HepG2 (cell line): ENCODE results near the gene MYO18B. TPM values are rescaled to one million over a fixed set of nuclear protein-coding genes. Genes with fewer than 3 reads are reported as not detected.

Source experiments
- ATAC-seq: fragments of 200-7000 bp; cut with Tn5 transposase; 3 replicates; pipeline ENCODE4 v1.9.1; 2020; ENCODE audit warnings: mild to moderate bottlenecking, moderate library complexity
- BruUV-seq: library from RNA; stranded (reverse); fragments of 400-500 nt; replicated peaks from 2 replicates; lab custom pipeline; 2021; lab: Mats Ljungman, UMichigan
- CTCF ChIA-PET: fragments of 300-600 bp; formaldehyde crosslinking; extraction: SDS; loops from one replicate; lab custom pipeline; 2021; ENCODE audit warnings: low total read pairs, inconsistent platforms, low intra/inter-chr PET ratio; lab: Yijun Ruan, JAX
- POLR2A ChIA-PET: fragments of 350-600 bp; sonication (Branson Sonifier 250); formaldehyde crosslinking; loops from one replicate; lab custom pipeline; 2020; ENCODE audit warnings: antibody characterized with exemption, inconsistent platforms; lab: Yijun Ruan, JAX
- DNase-seq: peaks from one replicate; pipeline ENCODE4 v3.0.0-alpha.2; 2015; ENCODE audit warnings: low spot score
- FAIRE-seq: peaks from 3 replicates; lab custom pipeline; 2011; peaks lifted over from hg19 to GRCh38; lab: Jason Lieb, UNC
- H2AFZ ChIP-seq: one replicate; pipeline ENCODE4 v1.6.1; 2011; ENCODE audit warnings: low read length, inconsistent platforms
- H3K27ac ChIP-seq: fragments of 300-600 bp; 3 replicates; pipeline ENCODE4 v1.8.0; 2011; ENCODE audit warnings: mixed run types, mild to moderate bottlenecking, mixed read lengths, low read length, inconsistent platforms; ENCODE audit not compliant: insufficient read depth; ENCODE audit errors: extremely low read length
- H3K27me3 ChIP-seq, 2 experiments: fragments of 200-600 bp in 1 of 2; 2 replicates in 1 of 2; 3 replicates in 1 of 2; pipeline versions ENCODE4 v1.6.0 to v1.8.0; 2011; ENCODE audit warnings: low read length in 2 of 2, mild to moderate bottlenecking in 2 of 2, moderate library complexity in 2 of 2, inconsistent platforms in 1 of 2; ENCODE audit not compliant: insufficient read depth in 2 of 2, control insufficient read depth in 1 of 2
- H3K36me3 ChIP-seq, 2 experiments: fragments of 200-600 bp in 1 of 2; replicated peaks in 1 of 2; 2 replicates in 1 of 2; 3 replicates in 1 of 2; pipeline versions ENCODE4 v1.5.1 to v1.8.0; 2011; ENCODE audit warnings: low read length in 2 of 2, inconsistent platforms in 1 of 2; ENCODE audit not compliant: insufficient read depth in 2 of 2, control insufficient read depth in 1 of 2
- H3K4me1 ChIP-seq: 2 replicates; pipeline ENCODE4 v1.5.1; 2012; ENCODE audit warnings: low read length, inconsistent platforms; ENCODE audit not compliant: insufficient read depth
- H3K4me2 ChIP-seq: 2 replicates; pipeline ENCODE4 v1.6.0; 2011; ENCODE audit warnings: low read depth, low read length, inconsistent platforms
- H3K4me3 ChIP-seq, 3 experiments: fragments of 200-600 bp in 1 of 3; sonication (generic), shearing (Covaris generic) in 1 of 3; replicated peaks in 1 of 3; 2 replicates each; pipeline ENCODE4 v1.5.1; 2011 to 2016; ENCODE audit warnings: low read length in 3 of 3, inconsistent platforms in 2 of 3, low read depth in 2 of 3, mild to moderate bottlenecking in 2 of 3, control low read depth in 1 of 3, mixed read lengths in 1 of 3; ENCODE audit not compliant: insufficient read depth in 1 of 3
- H3K79me2 ChIP-seq: one replicate; pipeline ENCODE4 v1.6.1; 2011; ENCODE audit warnings: low read length, inconsistent platforms; ENCODE audit not compliant: insufficient read depth
- H3K9ac ChIP-seq: 2 replicates; pipeline ENCODE4 v1.6.0; 2011; ENCODE audit warnings: mild to moderate bottlenecking, low read depth, low read length, inconsistent platforms; ENCODE audit not compliant: insufficient read depth
- H3K9me3 ChIP-seq: 2 replicates; pipeline ENCODE4 v1.5.1; 2012; ENCODE audit warnings: mild to moderate bottlenecking, low read length
- H4K20me1 ChIP-seq: 2 replicates; pipeline ENCODE4 v1.6.0; 2011; ENCODE audit warnings: inconsistent platforms, mild to moderate bottlenecking, low read length, moderate library complexity; ENCODE audit not compliant: insufficient read depth
- ATF5 ChIP-seq: sonication (generic); formaldehyde crosslinking; IDR thresholded peaks from 2 replicates; pipeline ENCODE4 v1.4.0; 2020; ENCODE audit warnings: mild to moderate bottlenecking, low read depth, missing genetic modification reagents
- EP300 ChIP-seq, 3 experiments: sonication (generic) in 1 of 3; formaldehyde crosslinking in 1 of 3; IDR thresholded peaks; 2 replicates each; pipeline versions ENCODE4 v1.5.1 to v1.6.1; 2011 to 2020; ENCODE audit warnings: low read depth in 2 of 3, low read length in 2 of 3, borderline replicate concordance in 1 of 3, improper control_type of control experiment in 1 of 3, mild to moderate bottlenecking in 1 of 3, missing genetic modification reagents in 1 of 3, moderate library complexity in 1 of 3
- ZFX ChIP-seq: sonication (generic); formaldehyde crosslinking; IDR thresholded peaks from 2 replicates; pipeline ENCODE4 v1.4.0; 2020; ENCODE audit warnings: mild to moderate bottlenecking, low read depth, missing genetic modification reagents, moderate library complexity
- ZNF3 ChIP-seq: IDR thresholded peaks from 2 replicates; pipeline ENCODE4 v1.7.0; 2017; ENCODE audit warnings: inconsistent platforms
- ZNF773 ChIP-seq: sonication (generic); formaldehyde crosslinking; IDR thresholded peaks from 2 replicates; pipeline ENCODE4 v1.4.0; 2020; ENCODE audit warnings: missing genetic modification reagents, borderline replicate concordance
- WGBS: methylation state at CpG from one replicate; pipeline ENCODE4 v1.1.6; 2017; ENCODE audit warnings: low lambda C conversion rate; 5-methylcytosine and 5-hydroxymethylcytosine counted together
- in situ Hi-C: cut with HindIII; loops from 2 replicates; pipeline ENCODE4 v1.10.0; 2017; ENCODE audit warnings: low pct_unique_long_range_greater_than_20kb; ENCODE audit not compliant: extremely low pct_ligation_motif_present
- intact Hi-C: fragments of 100-400 bp; cut with micrococcal nuclease; formaldehyde crosslinking; loops from one replicate; pipeline ENCODE4 v1.10.0; 2022; ENCODE audit not compliant: unreplicated experiment
- polyA plus RNA-seq, 8 experiments: library from polyadenylated mRNA; depleted of rRNA in 3 of 8; stranded (reverse) in 7 of 8; unstranded in 1 of 8; fragments of >200 nt; fragmentation: Illumina TruSeq in 4 of 8; extraction: Trizol in 4 of 8; gene quantifications; 2 replicates each; pipeline versions ENCODE4 v1.2.1 to v1.2.3, GENCODE V29; 2011 to 2016; ENCODE audit warnings: low read depth in 4 of 8, missing spikeins in 1 of 8, mixed read lengths in 1 of 8; ENCODE audit not compliant: insufficient read depth in 1 of 8
- total RNA-seq, 5 experiments: library from RNA; depleted of rRNA; stranded (reverse); fragments of >200 nt; fragmentation: Illumina TruSeq; extraction: Trizol; gene quantifications; 2 replicates each; pipeline ENCODE4 v1.2.3, GENCODE V29; 2016; ENCODE audit warnings: low read depth in 1 of 5
- TF ChIP-seq, protein P1 (sequence below): sonication (generic); formaldehyde crosslinking; IDR thresholded peaks from 2 replicates; pipeline ENCODE4 v1.4.0; 2020; ENCODE audit warnings: missing genetic modification reagents

MYO18B gene
- total and polyA plus RNA-seq, 2 of the 13 experiments (the other 11 are each of a cell fraction or from before 2014, with no cell fraction given) = 0.01 TPM; not detected in 1

GRCh38 chr22:25928038-25928437 lies 186.1 kb downstream of the MYO18B start:
- Histone ChIP-seq H3K27ac (no peak overlapping the region), H4K20me1 (no peaks in the 10 kb centered on the region), H3K79me2 (no peaks in the 10 kb centered on the region)
- 29% methylated on average over 3 of the region's 3 CpGs for WGBS
- ChIA-PET CTCF (no interaction called here), POLR2A (no interaction called here)
- BruUV-seq = no TSS peak
- no peak for DNase-seq
- intact Hi-C loops = no loop called here
- TF ChIP-seq ZFX (CRISPR knock-in tag) = no peak
- no peak for TF ChIP-seq ATF5 (CRISPR knock-in tag)
- TF ChIP-seq, protein P1, sequence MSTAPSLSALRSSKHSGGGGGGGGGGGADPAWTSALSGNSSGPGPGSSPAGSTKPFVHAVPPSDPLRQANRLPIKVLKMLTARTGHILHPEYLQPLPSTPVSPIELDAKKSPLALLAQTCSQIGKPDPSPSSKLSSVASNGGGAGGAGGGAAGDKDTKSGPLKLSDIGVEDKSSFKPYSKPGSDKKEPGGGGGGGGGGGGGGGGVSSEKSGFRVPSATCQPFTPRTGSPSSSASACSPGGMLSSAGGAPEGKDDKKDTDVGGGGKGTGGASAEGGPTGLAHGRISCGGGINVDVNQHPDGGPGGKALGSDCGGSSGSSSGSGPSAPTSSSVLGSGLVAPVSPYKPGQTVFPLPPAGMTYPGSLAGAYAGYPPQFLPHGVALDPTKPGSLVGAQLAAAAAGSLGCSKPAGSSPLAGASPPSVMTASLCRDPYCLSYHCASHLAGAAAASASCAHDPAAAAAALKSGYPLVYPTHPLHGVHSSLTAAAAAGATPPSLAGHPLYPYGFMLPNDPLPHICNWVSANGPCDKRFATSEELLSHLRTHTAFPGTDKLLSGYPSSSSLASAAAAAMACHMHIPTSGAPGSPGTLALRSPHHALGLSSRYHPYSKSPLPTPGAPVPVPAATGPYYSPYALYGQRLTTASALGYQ (CRISPR knock-in tag) = no peak
- TF ChIP-seq ZNF3 (CRISPR knock-in tag) = no peak
- no peak for TF ChIP-seq EP300 (IDR thresholded peaks at IDR 0.05; ENCODE audit: low read depth in 2 of 2, low read length in 2 of 2)
- TF ChIP-seq EP300 (CRISPR knock-in tag; IDR thresholded peaks at IDR 0.05; ENCODE audit: borderline replicate concordance) = no peak
- no peak for TF ChIP-seq ZNF773 (CRISPR knock-in tag)
- TF ChIP-seq, all 625 proteins: peak for 0
- Histone ChIP-seq H2AFZ (no peak overlapping the region), H3K4me1 (no peaks in the 10 kb centered on the region), H3K9ac (no peak overlapping the region), H3K4me3 (no peak overlapping the region), H3K36me3 (no peaks in the 10 kb centered on the region), H3K4me2 (no peak overlapping the region), H3K9me3 (no peaks in the 10 kb centered on the region), H3K27me3 (peaks cover 0 to 32% of the 10 kb centered on the region in 2 experiments; a peak in 3 of 5 replicates)
- in situ Hi-C loops = no loop called here
- ATAC-seq (no peak), FAIRE-seq (no peak)
